Activated naive CD4-positive, alpha-beta T cell treated with anti-CD3 and anti-CD28 coated beads for 36 hours (primary cell): Measurements from ENCODE around the gene SMPD2. TPM values are rescaled to one million over a fixed set of nuclear protein-coding genes. Genes with fewer than 3 reads are reported as not detected.
A peak's percentile ranks its signal among the peaks of the same experiment; 100 is the strongest.

Experiments
- CTCF ChIA-PET: fragments of 350-600 bp; sonication (Branson Sonifier 250); formaldehyde crosslinking; loops from one replicate; lab custom pipeline; 2021; ENCODE audit warnings: antibody characterized with exemption; lab: Charles Lee
- DNase-seq: peaks from one replicate; pipeline ENCODE4 v3.0.0-alpha.2; 2020
- H3K27ac Mint-ChIP-seq: one replicate; pipeline ENCODE4 v1.8.0; 2021; ENCODE audit warnings: mild to moderate bottlenecking, mixed read lengths
- H3K27me3 Mint-ChIP-seq: one replicate; pipeline ENCODE4 v1.8.0; 2021; ENCODE audit warnings: low read depth, mixed read lengths
- H3K36me3 Mint-ChIP-seq: one replicate; pipeline ENCODE4 v1.8.0; 2021; ENCODE audit warnings: low read depth, mixed read lengths
- H3K4me1 Mint-ChIP-seq: one replicate; pipeline ENCODE4 v1.8.0; 2021; ENCODE audit warnings: low read depth, mixed read lengths
- H3K4me3 Mint-ChIP-seq: one replicate; pipeline ENCODE4 v1.8.0; 2021; ENCODE audit warnings: mild to moderate bottlenecking, moderate library complexity, mixed read lengths
- H3K9me3 Mint-ChIP-seq: one replicate; pipeline ENCODE4 v1.8.0; 2021; ENCODE audit warnings: mixed read lengths
- intact Hi-C: fragments of 100-400 bp; cut with micrococcal nuclease; formaldehyde crosslinking; loops from one replicate; pipeline ENCODE4 v1.15.1; 2023
- total RNA-seq, 2 experiments: library from RNA; stranded (reverse); gene quantifications; one replicate each; pipeline ENCODE4 v1.2.3, GENCODE V29; 2021

The SMPD2 gene
- total RNA-seq, 2 experiments from 2014 or later = 9.4 to 9.7 TPM

DNA sequence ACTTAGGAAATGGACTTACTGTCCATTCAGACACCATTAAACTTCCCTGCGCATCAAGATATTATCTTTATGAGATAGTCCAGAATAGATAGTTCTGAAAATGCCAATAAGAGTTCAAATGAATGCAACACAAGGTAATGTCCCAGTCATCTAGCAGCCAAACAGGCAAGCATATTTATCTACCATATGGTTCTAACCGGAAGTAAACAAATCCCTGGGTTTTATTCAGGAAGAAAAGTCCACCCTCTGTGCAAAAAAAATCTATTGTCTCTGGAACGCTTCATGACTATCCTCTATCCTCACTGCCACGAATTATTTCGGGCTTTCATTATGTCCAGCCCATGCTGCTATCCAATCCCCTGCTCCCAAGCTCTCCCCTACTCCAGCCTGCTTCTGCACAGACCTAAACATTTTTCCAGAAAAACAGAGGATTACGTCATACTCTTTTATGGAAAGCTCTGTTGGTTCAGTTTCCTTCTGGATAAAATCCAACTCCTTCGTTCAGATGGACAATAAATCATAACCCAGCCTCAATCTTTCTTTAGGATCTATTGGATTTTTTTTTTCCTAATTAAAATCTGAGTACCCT, 11.5 kb upstream of the SMPD2 start:
- Mint-ChIP-seq H3K4me3 (no peak overlapping the region), H3K27me3 (peaks cover 2% of the 10 kb centered on the region), H3K9me3 (no peaks in the 10 kb centered on the region), H3K36me3 (no peaks in the 10 kb centered on the region), H3K27ac (no peak overlapping the region), H3K4me1 (no peaks in the 10 kb centered on the region)
- intact Hi-C loops = no loop called here
- CTCF ChIA-PET = interaction anchor here (0.7 kb wide), 1 partner anchor 36 kb away, joined by 5 read pairs; no protein-coding TSS in a partner anchor
- no peak for DNase-seq

DNA sequence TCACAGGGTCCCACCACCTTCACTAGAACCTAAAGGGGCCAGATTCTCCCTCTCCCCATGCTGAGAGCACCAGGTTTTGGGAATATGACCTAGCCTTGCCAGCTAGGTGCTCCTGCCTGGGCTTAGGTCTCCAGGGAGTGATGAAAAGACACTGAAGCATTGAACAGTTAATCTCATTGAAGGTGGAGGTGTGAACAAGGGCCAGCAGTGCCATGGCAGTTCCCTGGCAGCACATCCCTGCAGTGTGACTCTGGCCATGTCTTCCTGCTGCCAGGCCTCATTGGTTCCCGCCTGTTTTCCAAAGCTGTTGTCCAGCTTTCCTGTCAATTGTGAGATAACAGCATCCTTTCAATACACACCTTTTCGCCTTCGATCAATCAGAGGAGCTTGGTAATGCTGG, 11.0 kb upstream of the SMPD2 start:
- Mint-ChIP-seq H3K9me3 (no peaks in the 10 kb centered on the region), H3K4me3 (no peak overlapping the region), H3K36me3 (no peaks in the 10 kb centered on the region), H3K27ac (no peak overlapping the region), H3K27me3 (peaks cover 2% of the 10 kb centered on the region), H3K4me1 (no peaks in the 10 kb centered on the region)
- no peak for DNase-seq
- CTCF ChIA-PET = no interaction called here
- intact Hi-C loops = no loop called here

DNA sequence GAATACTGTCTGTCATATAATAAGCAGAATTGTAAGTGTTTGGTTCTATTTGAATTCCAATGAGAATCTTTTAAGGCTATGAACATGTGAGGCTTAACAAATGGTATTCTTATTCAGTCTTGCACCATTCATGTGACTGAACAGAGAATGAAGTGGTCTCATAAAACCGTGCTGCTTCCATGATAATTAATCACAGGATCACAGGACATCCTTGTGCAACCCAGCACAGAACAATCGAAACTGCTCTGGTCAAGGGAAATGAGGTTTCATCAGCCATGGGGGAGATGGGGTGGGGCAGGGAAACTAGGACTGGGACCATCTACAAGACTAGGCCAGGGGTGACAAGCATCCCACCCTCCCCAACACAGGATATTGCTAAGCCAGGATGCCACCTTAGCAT, 6.1 kb upstream of the SMPD2 start:
- H3K27me3 Mint-ChIP-seq = no peaks in the 10 kb centered on the region
- no peak for DNase-seq
- no peak overlapping the region for H3K4me3 Mint-ChIP-seq
- H3K36me3 Mint-ChIP-seq = no peaks in the 10 kb centered on the region
- no peaks in the 10 kb centered on the region for H3K4me1 Mint-ChIP-seq
- intact Hi-C loops = no loop called here
- H3K27ac Mint-ChIP-seq = no peak overlapping the region
- CTCF ChIA-PET = no interaction called here
- no peaks in the 10 kb centered on the region for H3K9me3 Mint-ChIP-seq

DNA sequence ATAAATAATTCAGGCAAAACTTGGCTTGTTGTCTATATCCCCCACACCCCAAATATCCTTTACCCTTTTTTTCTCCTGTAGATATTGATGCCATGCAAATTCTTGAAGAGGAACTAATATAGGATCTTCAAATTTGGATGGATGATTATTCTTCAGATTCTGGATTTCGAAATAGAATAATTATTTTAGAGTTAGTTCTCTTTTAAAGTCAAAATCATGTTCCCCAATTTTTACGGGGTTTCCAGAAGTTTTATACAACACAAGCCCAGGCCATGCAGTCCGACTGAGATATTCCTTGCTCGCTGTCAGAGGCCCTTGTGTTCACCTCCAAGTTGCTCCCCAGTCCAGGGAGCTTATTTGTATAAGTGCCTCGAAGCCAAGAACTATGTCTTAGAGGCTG, 4.5 kb upstream of the SMPD2 start:
- peaks cover 2% of the 10 kb centered on the region for H3K4me1 Mint-ChIP-seq
- H3K4me3 Mint-ChIP-seq = no peak overlapping the region
- H3K27ac Mint-ChIP-seq = no peak overlapping the region
- DNase-seq = no peak
- H3K27me3 Mint-ChIP-seq = no peaks in the 10 kb centered on the region
- intact Hi-C loops = no loop called here
- no peaks in the 10 kb centered on the region for H3K36me3 Mint-ChIP-seq
- CTCF ChIA-PET = no interaction called here
- H3K9me3 Mint-ChIP-seq = no peaks in the 10 kb centered on the region

DNA sequence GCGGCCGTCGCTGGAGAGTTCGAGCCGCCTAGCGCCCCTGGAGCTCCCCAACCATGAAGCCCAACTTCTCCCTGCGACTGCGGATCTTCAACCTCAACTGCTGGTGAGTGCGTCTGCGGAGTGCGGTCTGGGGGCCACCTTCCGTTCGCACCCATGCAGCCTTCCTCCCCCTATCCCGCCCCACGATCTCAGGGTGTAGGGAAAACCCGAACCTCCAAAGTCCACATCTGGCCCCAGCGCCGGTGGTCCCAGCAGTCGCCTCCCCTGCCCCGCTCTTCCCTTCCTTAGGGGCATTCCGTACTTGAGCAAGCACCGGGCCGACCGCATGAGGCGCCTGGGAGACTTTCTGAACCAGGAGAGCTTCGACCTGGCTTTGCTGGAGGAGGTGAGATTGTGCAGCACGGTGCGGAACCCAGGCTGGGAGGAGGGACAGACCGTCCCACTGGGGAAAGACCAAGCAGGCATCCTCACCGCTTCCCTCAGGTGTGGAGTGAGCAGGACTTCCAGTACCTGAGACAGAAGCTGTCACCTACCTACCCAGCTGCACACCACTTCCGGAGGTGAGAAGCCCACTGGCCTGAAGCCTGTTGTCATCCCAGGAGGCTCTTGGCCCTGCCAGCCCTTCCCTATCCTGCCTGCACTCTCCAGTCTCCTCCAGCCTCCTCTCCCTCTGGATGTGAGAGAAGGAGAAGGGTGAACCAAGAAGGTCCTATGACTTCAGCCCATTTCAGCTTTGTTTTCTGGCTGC, 719 bp downstream of the SMPD2 start:
- Mint-ChIP-seq H3K9me3 (no peaks in the 10 kb centered on the region), H3K36me3 (peaks cover 8% of the 10 kb centered on the region), H3K4me3 (peak overlapping the region; percentile 94), H3K27me3 (no peaks in the 10 kb centered on the region), H3K4me1 (peaks cover 27% of the 10 kb centered on the region), H3K27ac (peak overlapping the region; percentile 87)
- intact Hi-C loops = loop anchor here (1.0 to 5.0 kb wide), 5 partner anchors 14 to 346 kb away; partner anchors contain the start of genes AK9, CEP57L1, FIG4 and MICAL1
- CTCF ChIA-PET = interaction anchor here (0.8 to 3.3 kb wide), 7 partner anchors 12 to 253 kb away, joined by 3 to 13 read pairs (median 6); partner anchors contain the start of genes CD164, MICAL1 and ZBTB24
- DNase-seq = peak; percentile 66

DNA sequence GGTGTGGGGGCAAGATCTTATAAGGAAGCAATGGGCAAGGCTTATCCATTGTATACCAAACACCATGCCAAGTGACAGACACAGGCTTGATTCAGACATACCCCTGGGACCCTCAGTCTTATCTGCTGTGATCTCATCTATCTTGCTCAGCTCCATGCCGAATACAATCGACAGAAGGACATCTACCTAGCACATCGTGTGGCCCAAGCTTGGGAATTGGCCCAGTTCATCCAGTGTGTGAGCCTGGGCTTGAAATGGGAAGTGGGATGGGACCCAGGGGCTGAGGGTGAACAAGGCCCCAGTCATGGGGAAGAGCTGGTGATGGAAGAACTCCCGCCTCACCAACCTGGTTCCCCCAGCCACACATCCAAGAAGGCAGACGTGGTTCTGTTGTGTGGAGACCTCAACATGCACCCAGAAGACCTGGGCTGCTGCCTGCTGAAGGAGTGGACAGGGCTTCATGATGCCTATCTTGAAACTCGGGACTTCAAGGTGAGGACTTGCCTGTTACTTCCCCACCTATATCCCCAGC, 1.9 kb downstream of the SMPD2 start:
- DNase-seq = no peak
- intact Hi-C loops = loop anchor here (5.0 kb wide), 1 partner anchor 250 kb away; the partner anchor contains the start of genes AK9 and FIG4
- peaks cover 27% of the 10 kb centered on the region for H3K4me1 Mint-ChIP-seq
- H3K27me3 Mint-ChIP-seq = no peaks in the 10 kb centered on the region
- H3K9me3 Mint-ChIP-seq = no peaks in the 10 kb centered on the region
- H3K4me3 Mint-ChIP-seq = peak overlapping the region; percentile 94
- H3K36me3 Mint-ChIP-seq = peaks cover 8% of the 10 kb centered on the region
- H3K27ac Mint-ChIP-seq = no peak overlapping the region
- CTCF ChIA-PET = interaction anchor here (0.5 to 3.3 kb wide), 8 partner anchors 11 to 597 kb away, joined by 3 to 13 read pairs (median 6); partner anchors contain the start of genes CD164, MICAL1 and ZBTB24

DNA sequence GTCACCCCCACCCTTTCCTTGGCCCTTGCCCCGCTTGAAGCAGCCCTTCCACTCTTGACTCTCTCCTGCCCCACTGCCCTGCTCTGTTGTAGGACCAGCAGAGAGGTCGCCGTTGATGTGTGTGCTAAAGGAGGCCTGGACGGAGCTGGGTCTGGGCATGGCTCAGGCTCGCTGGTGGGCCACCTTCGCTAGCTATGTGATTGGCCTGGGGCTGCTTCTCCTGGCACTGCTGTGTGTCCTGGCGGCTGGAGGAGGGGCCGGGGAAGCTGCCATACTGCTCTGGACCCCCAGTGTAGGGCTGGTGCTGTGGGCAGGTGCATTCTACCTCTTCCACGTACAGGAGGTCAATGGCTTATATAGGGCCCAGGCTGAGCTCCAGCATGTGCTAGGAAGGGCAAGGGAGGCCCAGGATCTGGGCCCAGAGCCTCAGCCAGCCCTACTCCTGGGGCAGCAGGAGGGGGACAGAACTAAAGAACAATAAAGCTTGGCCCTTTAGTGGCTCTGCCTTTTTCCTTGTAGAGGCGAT, 3.0 kb downstream of the SMPD2 start:
- Mint-ChIP-seq H3K36me3 (peaks cover 8% of the 10 kb centered on the region), H3K27me3 (no peaks in the 10 kb centered on the region), H3K27ac (no peak overlapping the region), H3K4me1 (peaks cover 29% of the 10 kb centered on the region), H3K4me3 (no peak overlapping the region), H3K9me3 (no peaks in the 10 kb centered on the region)
- intact Hi-C loops = loop anchor here (5.0 kb wide), 1 partner anchor 249 kb away; the partner anchor contains the start of genes AK9 and FIG4
- CTCF ChIA-PET = interaction anchor here (1.1 to 3.3 kb wide), 4 partner anchors 10 to 59 kb away, joined by 3 to 13 read pairs (median 10); partner anchors contain the start of genes CD164 and MICAL1
- no peak for DNase-seq

DNA sequence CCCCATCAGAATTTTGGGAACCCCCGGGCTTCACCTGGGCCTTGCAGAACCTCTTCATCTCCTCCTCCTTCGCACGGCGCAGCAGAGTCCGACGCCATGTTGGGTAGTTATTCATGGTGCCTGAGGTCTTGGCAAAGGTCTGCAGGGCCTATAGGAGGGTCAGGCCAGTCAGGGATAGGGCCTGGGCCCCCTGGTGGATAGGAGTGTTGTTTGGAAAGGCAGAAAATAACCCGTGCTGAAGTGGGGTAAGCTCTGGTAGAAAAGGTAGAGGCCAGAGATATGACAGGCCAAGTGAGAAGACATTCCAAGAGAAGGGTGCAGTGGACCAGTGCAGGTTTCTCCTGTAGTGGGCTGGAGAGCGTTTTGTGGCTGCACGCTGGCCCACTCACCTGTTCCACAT, 4.9 kb downstream of the SMPD2 start:
- Mint-ChIP-seq H3K4me1 (peaks cover 39% of the 10 kb centered on the region), H3K27ac (no peak overlapping the region), H3K27me3 (no peaks in the 10 kb centered on the region), H3K36me3 (peaks cover 8% of the 10 kb centered on the region), H3K4me3 (no peak overlapping the region), H3K9me3 (no peaks in the 10 kb centered on the region)
- CTCF ChIA-PET = interaction anchor here (1.6 kb wide), 1 partner anchor 11 kb away, joined by 5 read pairs; the partner anchor contains the start of gene MICAL1
- intact Hi-C loops = no loop called here
- DNase-seq = no peak

DNA sequence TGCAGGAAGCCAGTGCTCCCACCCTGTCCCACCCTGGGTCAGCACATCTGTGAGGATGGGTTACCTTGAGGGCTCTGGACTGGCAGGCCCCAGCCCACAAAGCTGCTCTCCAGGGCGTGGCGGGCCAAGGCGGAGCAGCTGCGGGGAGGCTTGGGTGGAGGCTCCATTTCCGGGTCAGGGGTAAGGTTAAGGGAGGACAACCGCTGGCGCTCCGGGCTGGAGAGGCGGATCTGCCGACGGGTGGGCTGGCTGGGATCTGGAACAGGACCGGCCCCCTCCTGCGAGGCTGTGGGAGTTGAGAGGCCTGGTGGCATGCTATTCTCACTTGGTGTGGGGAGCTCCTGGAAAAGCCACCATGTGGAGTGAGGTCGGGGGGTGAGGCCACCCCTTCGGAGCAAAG, 5.5 kb downstream of the SMPD2 start:
- intact Hi-C loops = no loop called here
- no peak for DNase-seq
- peaks cover 44% of the 10 kb centered on the region for H3K4me1 Mint-ChIP-seq
- H3K27me3 Mint-ChIP-seq = no peaks in the 10 kb centered on the region
- no peak overlapping the region for H3K4me3 Mint-ChIP-seq
- H3K27ac Mint-ChIP-seq = no peak overlapping the region
- H3K36me3 Mint-ChIP-seq = peaks cover 11% of the 10 kb centered on the region
- H3K9me3 Mint-ChIP-seq = no peaks in the 10 kb centered on the region
- CTCF ChIA-PET = no interaction called here

DNA sequence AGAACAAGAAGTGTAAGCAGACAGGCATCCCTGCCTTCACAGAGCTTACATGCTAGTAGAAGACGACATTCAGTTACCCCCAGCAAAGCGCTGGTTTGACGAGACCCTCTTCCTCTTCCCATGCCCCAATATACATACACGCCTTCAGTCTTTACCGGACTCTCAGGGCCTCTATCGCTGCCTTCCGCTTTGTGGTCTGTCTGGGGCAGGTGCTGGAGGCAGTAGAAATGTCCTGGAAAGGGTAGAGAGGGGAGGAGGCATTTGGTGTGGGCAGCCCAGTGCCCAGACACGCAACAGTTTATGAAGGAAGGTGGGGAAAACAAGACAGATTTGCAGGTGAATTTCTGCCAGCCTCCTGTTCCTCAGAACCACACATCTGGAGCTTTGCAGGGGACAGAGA, 6.0 kb downstream of the SMPD2 start:
- peaks cover 39% of the 10 kb centered on the region for H3K4me1 Mint-ChIP-seq
- CTCF ChIA-PET = interaction anchor here (2.0 kb wide), 1 partner anchor 17 kb away, joined by 4 read pairs; no protein-coding TSS in a partner anchor

DNA sequence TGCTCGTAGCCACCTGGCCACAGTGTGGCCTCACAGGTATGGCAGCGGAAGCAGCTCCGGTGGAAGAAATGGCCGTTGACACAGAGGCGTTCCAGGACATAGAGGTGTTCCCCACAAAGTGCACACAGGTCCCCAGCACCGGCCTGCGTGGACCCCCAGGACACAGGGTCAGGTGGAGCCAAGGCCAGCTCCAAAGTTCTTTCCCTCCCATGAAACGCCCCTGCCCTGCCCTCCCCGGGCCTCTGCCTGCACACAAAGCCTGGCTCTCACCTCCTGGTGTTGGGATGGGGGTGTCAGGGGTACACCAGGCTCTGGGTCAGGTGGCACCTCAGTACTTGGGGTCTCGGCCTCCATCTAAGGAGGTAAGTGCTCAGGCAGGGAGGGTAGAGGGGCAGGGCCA, 6.6 kb downstream of the SMPD2 start:
- H3K9me3 Mint-ChIP-seq = no peaks in the 10 kb centered on the region
- DNase-seq = no peak
- H3K36me3 Mint-ChIP-seq = peaks cover 8% of the 10 kb centered on the region
- intact Hi-C loops = no loop called here
- no peaks in the 10 kb centered on the region for H3K27me3 Mint-ChIP-seq
- H3K27ac Mint-ChIP-seq = no peak overlapping the region
- CTCF ChIA-PET = interaction anchor here (2.0 kb wide), 1 partner anchor 16 kb away, joined by 4 read pairs; no protein-coding TSS in a partner anchor
- peaks cover 34% of the 10 kb centered on the region for H3K4me1 Mint-ChIP-seq
- no peak overlapping the region for H3K4me3 Mint-ChIP-seq

More for the DNA sequence above, 6.0 kb downstream of the SMPD2 start:
- Mint-ChIP-seq H3K27me3 (no peaks in the 10 kb centered on the region), H3K36me3 (peaks cover 10% of the 10 kb centered on the region), H3K9me3 (no peaks in the 10 kb centered on the region), H3K27ac (no peak overlapping the region), H3K4me3 (no peak overlapping the region)
- intact Hi-C loops = no loop called here
- DNase-seq = no peak
